ENCODE measurements around the gene LZTS3.

Gene LZTS3

DNA sequence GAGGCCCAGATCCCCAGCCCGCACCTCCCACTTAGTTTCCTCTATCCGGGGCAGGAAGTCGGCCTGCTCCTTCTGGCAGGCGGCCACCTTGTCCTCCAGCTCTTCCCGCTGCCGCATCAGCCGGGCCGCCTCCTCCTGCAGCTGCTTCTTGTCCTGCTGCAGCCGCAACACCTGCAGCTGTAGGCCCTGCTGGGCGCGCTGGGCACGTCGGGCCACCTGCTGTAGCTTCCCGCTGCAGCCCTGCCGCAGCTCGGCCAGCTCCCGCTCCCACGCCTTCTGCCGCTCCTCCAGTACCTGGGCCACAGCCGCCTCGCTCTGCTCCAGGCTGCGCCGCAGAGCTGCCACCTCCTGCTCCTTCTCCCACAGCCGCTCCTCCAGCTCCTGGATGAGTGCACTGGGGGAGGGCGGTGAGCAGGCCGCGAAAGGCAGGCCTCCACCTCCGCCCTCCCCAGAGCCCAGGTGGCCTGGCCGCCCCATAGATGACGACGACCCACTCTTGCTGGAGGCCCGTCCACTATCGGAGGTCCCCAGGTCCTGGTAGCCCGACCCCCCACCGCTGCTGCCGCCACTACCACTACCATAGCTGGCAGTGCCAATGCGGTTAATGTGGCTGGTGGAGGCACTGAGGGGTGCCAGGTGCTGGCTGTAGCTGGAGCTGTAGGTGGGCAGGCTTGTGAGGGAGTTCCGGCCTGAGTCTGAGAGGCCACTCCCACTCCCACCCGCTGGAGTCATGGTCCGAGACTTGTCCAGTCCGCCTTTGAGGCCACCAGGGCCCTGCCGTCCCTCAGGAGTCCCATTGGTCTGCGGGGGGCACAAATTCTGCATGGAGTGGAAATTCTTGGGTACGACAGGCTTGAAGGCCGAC, 7.6 kb downstream of the LZTS3 start:
- Histone ChIP-seq H3K27ac (ENCODE audit: low read depth, low read length) (no peak overlapping the region), H3K9ac (ENCODE audit: low read length) (no peak overlapping the region), H3K36me3 (ENCODE audit: control insufficient read depth, insufficient read depth, low read length) (peaks cover 3% of the 10 kb centered on the region; the same call in 1 of the 2 replicates), H3K9me3 (ENCODE audit: control insufficient read depth, insufficient read depth, low read depth, low read length) (no peaks in the 10 kb centered on the region), H3K4me1 (ENCODE audit: control insufficient read depth, insufficient read depth, low read length) (peaks cover 10% of the 10 kb centered on the region), H3K4me3 (ENCODE audit: low read depth, low read length) (no peak overlapping the region), H3K27me3 (ENCODE audit: control insufficient read depth, insufficient read depth, low read length) (peaks cover 19% of the 10 kb centered on the region)

DNA sequence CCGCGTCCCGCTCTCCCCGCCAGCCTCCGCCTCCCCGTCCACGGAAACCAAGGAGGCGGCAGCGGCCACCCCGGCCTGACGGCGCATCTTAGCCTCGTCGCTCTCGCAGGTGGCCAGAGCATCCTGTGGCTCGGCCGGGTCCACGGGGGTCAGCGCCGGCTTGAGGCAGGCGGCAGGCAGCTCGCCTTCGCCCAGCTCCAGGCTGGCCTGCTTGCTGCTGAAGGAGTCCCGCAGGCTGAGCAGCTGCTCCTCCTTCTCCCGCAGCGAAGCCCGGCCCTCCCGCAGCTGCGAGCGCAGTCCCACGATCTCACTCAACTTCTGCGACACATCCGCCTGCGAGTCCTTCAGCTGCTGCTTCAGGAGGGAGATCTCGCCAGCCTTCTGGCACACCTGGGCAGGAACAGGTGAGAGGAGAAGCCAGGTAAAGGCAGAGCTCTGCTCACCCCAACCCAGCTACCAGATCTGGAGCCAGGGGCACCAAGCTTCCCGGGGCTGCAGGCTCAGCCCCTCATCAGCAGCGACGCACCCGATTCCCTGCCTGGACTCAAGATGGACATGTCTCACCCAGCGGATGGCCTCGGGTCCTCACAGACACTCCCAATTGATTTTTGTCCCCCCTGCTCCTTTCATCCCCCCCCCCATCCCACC, 8.5 kb downstream of the LZTS3 start:
- Histone ChIP-seq H3K36me3 (ENCODE audit: control insufficient read depth, insufficient read depth, low read length) (peaks cover 3% of the 10 kb centered on the region; the same call in 1 of the 2 replicates), H3K27me3 (ENCODE audit: control insufficient read depth, insufficient read depth, low read length) (peaks cover 19% of the 10 kb centered on the region), H3K9me3 (ENCODE audit: control insufficient read depth, insufficient read depth, low read depth, low read length) (no peaks in the 10 kb centered on the region), H3K4me1 (ENCODE audit: control insufficient read depth, insufficient read depth, low read length) (peaks cover 10% of the 10 kb centered on the region), H3K27ac (ENCODE audit: low read depth, low read length) (no peak overlapping the region), H3K4me3 (ENCODE audit: low read depth, low read length) (no peak overlapping the region), H3K9ac (ENCODE audit: low read length) (no peak overlapping the region)

DNA sequence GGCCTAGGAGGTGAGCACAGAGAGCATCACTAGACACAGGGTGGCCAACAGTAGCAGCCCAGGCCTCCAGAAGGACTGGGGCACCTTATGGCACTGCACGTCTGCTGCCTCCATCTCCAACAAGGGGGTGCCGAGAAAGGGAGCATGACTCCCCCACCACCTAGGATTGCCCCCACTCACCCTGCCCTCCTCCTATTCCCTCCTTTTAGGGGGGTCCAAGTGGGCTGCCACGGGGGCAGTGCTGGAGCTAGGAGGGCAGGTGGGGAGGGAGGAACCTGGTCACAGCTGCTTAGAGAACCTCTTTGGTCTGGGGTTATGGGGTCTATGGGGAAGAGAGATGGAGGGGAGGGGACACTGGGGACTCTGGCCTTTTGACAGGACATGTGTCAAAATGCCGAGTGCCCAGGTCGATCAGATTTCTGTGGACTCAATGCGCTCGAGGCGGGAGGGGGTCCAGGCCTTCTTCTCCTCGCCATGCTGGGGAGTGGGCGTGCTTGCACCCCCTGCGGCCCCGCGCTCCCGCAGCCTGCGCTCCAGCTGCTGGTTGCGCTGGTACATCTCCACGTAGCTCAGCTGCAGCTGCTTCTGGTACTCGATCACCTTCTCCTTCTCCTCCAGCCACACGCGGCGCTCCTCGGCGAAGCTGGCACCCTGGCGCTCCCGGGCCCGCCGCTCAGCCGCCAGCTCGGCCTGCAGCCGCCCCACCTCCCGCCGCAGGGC, 9.1 kb downstream of the LZTS3 start:
- H3K36me3 ChIP-seq (ENCODE audit: control insufficient read depth, insufficient read depth, low read length), result peaks cover 3% of the 10 kb centered on the region; the same call in 1 of the 2 replicates
- H3K4me1 ChIP-seq (ENCODE audit: control insufficient read depth, insufficient read depth, low read length), result peaks cover 10% of the 10 kb centered on the region
- H3K9ac ChIP-seq (ENCODE audit: low read length), result no peak overlapping the region
- no peaks in the 10 kb centered on the region for H3K9me3 ChIP-seq (ENCODE audit: control insufficient read depth, insufficient read depth, low read depth, low read length)
- H3K27me3 ChIP-seq (ENCODE audit: control insufficient read depth, insufficient read depth, low read length), result peaks cover 18% of the 10 kb centered on the region
- no peak overlapping the region for H3K4me3 ChIP-seq (ENCODE audit: low read depth, low read length)
- no peak overlapping the region for H3K27ac ChIP-seq (ENCODE audit: low read depth, low read length)

DNA sequence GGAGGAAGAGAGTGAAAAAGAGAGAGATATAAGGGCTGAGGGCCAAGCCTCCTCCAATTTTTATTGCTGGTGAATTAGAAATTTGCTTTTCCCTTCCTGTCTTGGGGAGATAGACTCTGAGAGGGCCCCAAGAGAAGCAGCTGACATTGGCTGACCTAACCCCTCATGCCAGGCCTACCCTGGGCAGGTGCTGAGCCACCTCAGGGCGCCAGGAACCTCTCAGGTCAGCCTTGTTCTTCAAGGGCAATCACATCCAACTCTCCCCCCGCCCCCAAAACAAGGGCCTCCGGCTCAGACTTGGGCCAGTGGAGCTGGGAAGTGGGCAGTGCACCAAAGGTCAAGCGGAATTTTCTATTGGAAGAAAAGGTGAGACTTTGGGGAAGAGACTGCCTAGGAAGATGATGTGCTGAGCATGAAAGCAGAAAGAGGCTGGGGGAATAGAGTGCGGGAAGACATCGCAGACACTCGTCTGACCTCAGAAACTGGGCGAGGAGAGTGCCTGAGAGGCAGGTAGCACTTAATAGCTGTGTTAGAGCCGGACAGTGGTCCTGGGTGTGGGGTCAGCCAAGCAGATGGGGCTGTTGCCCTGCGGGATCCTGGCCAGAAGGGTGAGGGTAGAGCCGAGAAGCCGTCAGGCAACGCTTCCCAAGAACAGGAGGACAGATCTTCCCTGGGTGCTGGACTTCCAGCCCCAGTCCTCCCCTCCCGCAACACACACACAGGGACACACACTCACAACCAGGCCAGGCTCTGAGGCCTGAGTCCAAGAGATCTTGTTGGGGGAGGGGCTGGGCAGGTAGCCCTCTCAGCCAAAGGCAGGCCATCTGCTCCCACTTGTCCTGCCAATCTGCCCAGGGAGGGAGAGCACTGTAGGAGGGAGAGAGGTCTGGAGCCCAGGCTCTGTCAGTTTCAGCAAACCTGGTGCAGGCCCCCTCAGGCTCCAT, 10.0 kb downstream of the LZTS3 start:
- Histone ChIP-seq H3K27me3 (ENCODE audit: control insufficient read depth, insufficient read depth, low read length) (peaks cover 10% of the 10 kb centered on the region), H3K36me3 (ENCODE audit: control insufficient read depth, insufficient read depth, low read length) (peaks cover 3% of the 10 kb centered on the region; the same call in 1 of the 2 replicates), H3K9ac (ENCODE audit: low read length) (no peak overlapping the region), H3K4me1 (ENCODE audit: control insufficient read depth, insufficient read depth, low read length) (peaks cover 2% of the 10 kb centered on the region), H3K9me3 (ENCODE audit: control insufficient read depth, insufficient read depth, low read depth, low read length) (no peaks in the 10 kb centered on the region), H3K4me3 (ENCODE audit: low read depth, low read length) (no peak overlapping the region), H3K27ac (ENCODE audit: low read depth, low read length) (no peak overlapping the region)

DNA sequence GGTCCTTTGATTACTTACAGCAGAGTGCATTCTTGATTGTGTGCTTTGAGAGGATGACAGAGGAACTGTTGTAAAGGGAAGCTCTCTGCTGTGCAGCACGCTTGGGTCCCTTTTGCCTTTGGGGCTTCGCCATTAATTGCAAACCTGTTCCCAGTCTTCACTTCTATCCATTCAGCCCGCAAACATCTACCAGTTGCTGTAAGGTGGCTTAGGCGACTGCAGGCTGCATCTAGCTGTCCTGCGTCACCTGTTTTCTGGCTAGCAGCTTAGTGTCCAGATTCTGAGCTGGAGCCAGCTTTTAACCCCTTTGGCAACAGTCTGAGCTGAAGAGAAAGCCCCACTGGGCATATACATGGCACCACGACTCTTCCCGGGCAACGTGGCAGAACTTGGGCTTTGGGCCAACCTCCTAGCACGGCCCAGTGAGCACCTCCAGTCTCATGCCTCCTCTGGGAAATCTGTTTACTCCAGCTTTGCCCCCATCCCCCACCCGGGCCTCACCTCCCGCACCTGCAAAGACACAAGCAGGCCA, 11.2 kb downstream of the LZTS3 start:
- H3K27me3 ChIP-seq (ENCODE audit: control insufficient read depth, insufficient read depth, low read length), result no peaks in the 10 kb centered on the region
- H3K4me3 ChIP-seq (ENCODE audit: low read depth, low read length), result no peak overlapping the region
- H3K27ac ChIP-seq (ENCODE audit: low read depth, low read length), result no peak overlapping the region
- no peaks in the 10 kb centered on the region for H3K4me1 ChIP-seq (ENCODE audit: control insufficient read depth, insufficient read depth, low read length)
- H3K9me3 ChIP-seq (ENCODE audit: control insufficient read depth, insufficient read depth, low read depth, low read length), result no peaks in the 10 kb centered on the region
- H3K36me3 ChIP-seq (ENCODE audit: control insufficient read depth, insufficient read depth, low read length), result peaks cover 3% of the 10 kb centered on the region; the same call in 1 of the 2 replicates
- H3K9ac ChIP-seq (ENCODE audit: low read length), result no peak overlapping the region

DNA sequence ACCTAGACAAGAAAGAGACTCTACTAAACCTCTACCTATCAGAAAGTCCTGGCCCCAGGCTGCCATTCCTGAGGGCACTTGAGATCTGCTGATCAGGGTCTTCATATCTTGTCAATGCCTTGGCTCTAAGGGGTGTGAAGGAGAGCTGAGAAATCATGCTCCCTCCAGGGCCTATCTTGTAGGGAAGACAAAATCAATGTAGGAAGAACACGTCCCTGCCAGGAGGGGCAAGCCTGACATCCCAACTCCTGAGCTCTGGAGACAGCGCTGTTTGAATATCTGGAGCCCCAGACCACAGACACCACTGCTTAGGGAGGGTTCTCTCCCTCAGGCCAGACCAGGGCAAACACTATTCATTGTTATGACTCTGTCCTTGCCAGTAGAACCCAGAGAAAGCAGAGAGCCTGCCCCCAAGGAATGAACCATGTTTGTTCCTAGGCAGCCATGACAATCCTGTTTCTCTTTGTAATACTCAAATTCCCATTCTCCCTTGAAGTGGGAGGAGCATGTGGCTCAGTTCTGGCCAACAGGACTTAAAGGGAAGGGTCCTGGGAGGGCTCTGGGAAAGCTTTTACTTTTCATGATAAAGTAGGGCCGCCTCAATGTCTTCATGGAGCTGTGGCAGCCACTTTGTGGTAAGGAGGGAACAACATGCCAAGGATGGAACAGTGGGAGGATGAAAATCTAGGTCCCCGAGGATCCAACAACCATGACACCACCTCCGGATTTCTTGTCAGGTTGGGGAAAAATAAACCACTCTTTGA, 11.9 kb downstream of the LZTS3 start:
- H3K36me3 ChIP-seq (ENCODE audit: control insufficient read depth, insufficient read depth, low read length), result peaks cover 4% of the 10 kb centered on the region; the same call in 1 of the 2 replicates
- H3K4me1 ChIP-seq (ENCODE audit: control insufficient read depth, insufficient read depth, low read length), result no peaks in the 10 kb centered on the region
- no peaks in the 10 kb centered on the region for H3K9me3 ChIP-seq (ENCODE audit: control insufficient read depth, insufficient read depth, low read depth, low read length)
- H3K4me3 ChIP-seq (ENCODE audit: low read depth, low read length), result no peak overlapping the region
- H3K27me3 ChIP-seq (ENCODE audit: control insufficient read depth, insufficient read depth, low read length), result no peaks in the 10 kb centered on the region
- H3K9ac ChIP-seq (ENCODE audit: low read length), result no peak overlapping the region
- H3K27ac ChIP-seq (ENCODE audit: low read depth, low read length), result no peak overlapping the region

DNA sequence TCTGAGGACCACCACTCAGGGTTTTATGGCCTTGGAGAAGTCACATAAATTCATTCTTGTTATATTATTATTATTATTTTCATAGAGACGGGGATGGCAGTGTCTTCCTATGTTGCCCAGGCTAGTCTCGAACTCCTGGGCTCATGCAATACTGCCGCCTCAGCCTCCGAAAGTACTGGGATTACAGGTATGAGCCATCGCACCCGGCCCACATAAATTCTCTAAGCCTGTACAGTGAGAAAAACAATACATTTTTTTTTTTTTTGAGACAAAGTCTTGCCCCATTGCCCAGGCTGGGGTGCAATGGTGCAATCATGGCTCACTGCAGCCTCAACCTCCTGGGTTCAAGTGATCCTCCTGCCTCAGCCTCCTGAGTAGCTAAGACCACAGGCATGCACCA, 12.9 kb downstream of the LZTS3 start:
- Histone ChIP-seq H3K27me3 (ENCODE audit: control insufficient read depth, insufficient read depth, low read length) (no peaks in the 10 kb centered on the region), H3K9me3 (ENCODE audit: control insufficient read depth, insufficient read depth, low read depth, low read length) (no peaks in the 10 kb centered on the region), H3K27ac (ENCODE audit: low read depth, low read length) (no peak overlapping the region), H3K4me3 (ENCODE audit: low read depth, low read length) (peak overlapping the region; percentile 91), H3K9ac (ENCODE audit: low read length) (no peak overlapping the region), H3K36me3 (ENCODE audit: control insufficient read depth, insufficient read depth, low read length) (peaks cover 10% of the 10 kb centered on the region; the same call in 1 of the 2 replicates), H3K4me1 (ENCODE audit: control insufficient read depth, insufficient read depth, low read length) (no peaks in the 10 kb centered on the region)

DNA sequence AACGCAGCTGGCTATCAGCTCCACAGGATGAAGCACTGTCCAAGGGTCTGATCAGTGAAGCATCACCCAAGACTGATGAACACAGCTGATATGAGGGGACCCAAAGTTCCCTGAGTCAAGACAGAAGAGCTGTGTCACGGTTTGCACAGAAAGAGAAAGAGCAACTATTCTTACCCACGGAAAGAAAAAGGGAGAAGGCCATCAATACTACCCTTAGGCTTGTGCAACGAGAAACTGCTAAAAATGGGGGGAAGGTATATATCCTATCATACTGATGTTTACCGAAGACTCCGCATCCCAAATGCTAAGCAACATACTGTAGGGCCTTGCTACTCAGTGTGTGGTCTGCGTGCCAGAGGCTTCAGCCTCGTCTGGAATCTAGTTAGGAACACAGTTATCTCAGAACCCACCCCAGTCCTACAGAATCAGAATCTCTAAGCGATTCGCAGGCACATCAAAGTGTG, 14.3 kb downstream of the LZTS3 start:
- H3K4me1 ChIP-seq (ENCODE audit: control insufficient read depth, insufficient read depth, low read length), result no peaks in the 10 kb centered on the region
- H3K4me3 ChIP-seq (ENCODE audit: low read depth, low read length), result peak overlapping the region; percentile 91
- no peaks in the 10 kb centered on the region for H3K27me3 ChIP-seq (ENCODE audit: control insufficient read depth, insufficient read depth, low read length)
- H3K9ac ChIP-seq (ENCODE audit: low read length), result peak overlapping the region; percentile 91
- H3K36me3 ChIP-seq (ENCODE audit: control insufficient read depth, insufficient read depth, low read length), result peaks cover 18% of the 10 kb centered on the region
- no peaks in the 10 kb centered on the region for H3K9me3 ChIP-seq (ENCODE audit: control insufficient read depth, insufficient read depth, low read depth, low read length)
- H3K27ac ChIP-seq (ENCODE audit: low read depth, low read length), result no peak overlapping the region; the same call in 1 of the 2 replicates

DNA sequence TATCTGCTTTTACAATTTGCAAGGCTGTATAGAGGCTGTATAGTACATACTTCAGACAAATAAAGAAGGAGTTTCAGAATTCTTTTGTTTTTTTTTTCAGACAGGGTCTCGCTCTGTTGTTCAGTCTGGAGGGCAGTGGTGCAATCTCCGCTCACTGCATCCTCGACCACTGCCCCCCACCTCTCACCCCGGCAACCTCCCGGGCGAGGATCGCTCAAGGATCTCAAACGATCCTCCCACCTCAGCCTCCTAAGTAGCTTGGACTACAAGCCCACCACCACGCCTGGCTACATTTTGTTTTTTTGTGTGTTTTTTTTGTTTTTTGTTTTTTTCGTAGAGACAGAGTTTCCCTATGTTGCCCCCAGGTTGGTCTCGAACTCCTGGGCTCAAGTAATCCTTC, 15.5 kb downstream of the LZTS3 start:
- H3K4me3 ChIP-seq (ENCODE audit: low read depth, low read length), result peak overlapping the region; percentile 14; the same call in 1 of the 2 replicates
- no peaks in the 10 kb centered on the region for H3K27me3 ChIP-seq (ENCODE audit: control insufficient read depth, insufficient read depth, low read length)
- H3K9ac ChIP-seq (ENCODE audit: low read length), result no peak overlapping the region
- no peaks in the 10 kb centered on the region for H3K9me3 ChIP-seq (ENCODE audit: control insufficient read depth, insufficient read depth, low read depth, low read length)
- H3K4me1 ChIP-seq (ENCODE audit: control insufficient read depth, insufficient read depth, low read length), result no peaks in the 10 kb centered on the region
- H3K27ac ChIP-seq (ENCODE audit: low read depth, low read length), result no peak overlapping the region
- peaks cover 26% of the 10 kb centered on the region for H3K36me3 ChIP-seq (ENCODE audit: control insufficient read depth, insufficient read depth, low read length)
